Memory B cell (primary cell): Measurements from ENCODE around the gene TMEM151A.
"Not testable (repeated sequence)": the region's sequence is repeated elsewhere in the genome, so short reads cannot be mapped to it uniquely, and the experiment has no call there.

Source experiments
- ATAC-seq: fragments of 150-1000 bp; cut with Tn5 transposase; 2 replicates; pipeline ENCODE4 v1.10.0; 2021; ENCODE audit warnings: low read depth, mild to moderate bottlenecking, moderate library complexity
- DNase-seq, 2 donors: peaks; one replicate each; pipeline ENCODE4 v3.0.0; 2022; ENCODE audit warnings: low spot score in 2 of 2
- H3K27ac Mint-ChIP-seq: one replicate; pipeline ENCODE4 v1.8.0; 2022; ENCODE audit warnings: mild to moderate bottlenecking, moderate library complexity, mixed read lengths
- H3K27me3 Mint-ChIP-seq: one replicate; pipeline ENCODE4 v1.8.0; 2022; ENCODE audit warnings: mixed read lengths
- H3K36me3 Mint-ChIP-seq: one replicate; pipeline ENCODE4 v1.8.0; 2022; ENCODE audit warnings: mild to moderate bottlenecking, mixed read lengths
- H3K4me1 Mint-ChIP-seq: one replicate; pipeline ENCODE4 v1.8.0; 2022; ENCODE audit warnings: mixed read lengths
- H3K4me3 Mint-ChIP-seq: one replicate; pipeline ENCODE4 v1.8.0; 2022; ENCODE audit warnings: mild to moderate bottlenecking, moderate library complexity, mixed read lengths
- H3K9me3 Mint-ChIP-seq: one replicate; pipeline ENCODE4 v1.8.0; 2022; ENCODE audit warnings: mixed read lengths

Gene TMEM151A

GRCh38 chr11:66293777-66294625 lies 2.3 kb downstream of the TMEM151A start:
- ATAC-seq (no peak), DNase-seq (no peak)
- Mint-ChIP-seq H3K9me3 (no peaks in the 10 kb centered on the region), H3K36me3 (no peaks in the 10 kb centered on the region), H3K4me3 (no peak overlapping the region), H3K27me3 (peaks cover 18% of the 10 kb centered on the region), H3K4me1 (peaks cover 20% of the 10 kb centered on the region), H3K27ac (no peak overlapping the region)

GRCh38 chr11:66294626-66295620 lies 3.2 kb downstream of the TMEM151A start:
- Mint-ChIP-seq H3K9me3 (no peaks in the 10 kb centered on the region), H3K27ac (no peak overlapping the region), H3K36me3 (no peaks in the 10 kb centered on the region), H3K4me3 (no peak overlapping the region), H3K4me1 (peaks cover 12% of the 10 kb centered on the region), H3K27me3 (peaks cover 18% of the 10 kb centered on the region)
- ATAC-seq: no peak
- DNase-seq: no peak

GRCh38 chr11:66297610-66298009 lies 5.9 kb downstream of the TMEM151A start:
- Mint-ChIP-seq H3K4me3 (no peak overlapping the region), H3K4me1 (peaks cover 4% of the 10 kb centered on the region), H3K9me3 (no peaks in the 10 kb centered on the region), H3K36me3 (no peaks in the 10 kb centered on the region), H3K27ac (no peak overlapping the region), H3K27me3 (peaks cover 14% of the 10 kb centered on the region)
- ATAC-seq: no peak
- no peak for DNase-seq

GRCh38 chr11:66299186-66299585 lies 7.5 kb downstream of the TMEM151A start:
- no peak overlapping the region for H3K27ac Mint-ChIP-seq
- H3K36me3 Mint-ChIP-seq: no peaks in the 10 kb centered on the region
- DNase-seq (no peak), ATAC-seq (no peak)
- peaks cover 6% of the 10 kb centered on the region for H3K27me3 Mint-ChIP-seq
- H3K9me3 Mint-ChIP-seq: no peaks in the 10 kb centered on the region
- H3K4me3 Mint-ChIP-seq: no peak overlapping the region
- H3K4me1 Mint-ChIP-seq: no peaks in the 10 kb centered on the region

- Mint-ChIP-seq H3K9me3 (no peaks in the 10 kb centered on the region), H3K4me3 (no peak overlapping the region), H3K4me1 (no peaks in the 10 kb centered on the region), H3K27ac (no peak overlapping the region), H3K27me3 (peaks cover 7% of the 10 kb centered on the region), H3K36me3 (no peaks in the 10 kb centered on the region)
- ATAC-seq (no peak), DNase-seq (no peak)
Observed at GRCh38 chr11:66302656-66303055, 11.0 kb downstream of the TMEM151A start.

- peaks cover 7% of the 10 kb centered on the region for H3K27me3 Mint-ChIP-seq
- no peak overlapping the region for H3K27ac Mint-ChIP-seq
- no peak overlapping the region for H3K4me3 Mint-ChIP-seq
- DNase-seq (no peak), ATAC-seq (no peak)
- H3K9me3 Mint-ChIP-seq: no peaks in the 10 kb centered on the region
- peaks cover 6% of the 10 kb centered on the region for H3K4me1 Mint-ChIP-seq
- H3K36me3 Mint-ChIP-seq: no peaks in the 10 kb centered on the region
Observed at GRCh38 chr11:66309475-66309874, 17.8 kb downstream of the TMEM151A start.

GRCh38 chr11:66310324-66310723 lies 18.6 kb downstream of the TMEM151A start:
- no peak for DNase-seq
- H3K4me1 Mint-ChIP-seq: peaks cover 6% of the 10 kb centered on the region
- H3K4me3 Mint-ChIP-seq: no peak overlapping the region
- ATAC-seq: no peak
- H3K27ac Mint-ChIP-seq: no peak overlapping the region
- no peaks in the 10 kb centered on the region for H3K36me3 Mint-ChIP-seq
- H3K27me3 Mint-ChIP-seq: peaks cover 3% of the 10 kb centered on the region
- H3K9me3 Mint-ChIP-seq: no peaks in the 10 kb centered on the region

- H3K36me3 Mint-ChIP-seq, H3K4me1 Mint-ChIP-seq, H3K27ac Mint-ChIP-seq, ATAC-seq, DNase-seq, H3K4me3 Mint-ChIP-seq, H3K27me3 Mint-ChIP-seq, H3K9me3 Mint-ChIP-seq: not testable (repeated sequence)
Observed at GRCh38 chr11:66310803-66311440, 19.2 kb downstream of the TMEM151A start.

- no peak for DNase-seq
Observed at GRCh38 chr11:66311470-66311964, 19.8 kb downstream of the TMEM151A start.

GRCh38 chr11:66311965-66312548 lies 20.4 kb downstream of the TMEM151A start:
- Mint-ChIP-seq H3K36me3 (no peaks in the 10 kb centered on the region), H3K27me3 (peaks cover 3% of the 10 kb centered on the region), H3K4me3 (peak overlapping the region; percentile 90), H3K9me3 (no peaks in the 10 kb centered on the region), H3K4me1 (peaks cover 6% of the 10 kb centered on the region), H3K27ac (peak overlapping the region; percentile 77)
- DNase-seq (peak; percentile 97 to 98), ATAC-seq (peak; percentile 73)

More at GRCh38 chr11:66311470-66311964, 19.8 kb downstream of the TMEM151A start:
- Mint-ChIP-seq H3K4me3 (peak overlapping the region; percentile 90), H3K9me3 (no peaks in the 10 kb centered on the region), H3K27ac (peak overlapping the region; percentile 77), H3K27me3 (peaks cover 3% of the 10 kb centered on the region), H3K4me1 (peaks cover 6% of the 10 kb centered on the region), H3K36me3 (no peaks in the 10 kb centered on the region)
- ATAC-seq: peak; percentile 37

GRCh38 chr11:66312549-66313320 lies 21.0 kb downstream of the TMEM151A start:
- Mint-ChIP-seq H3K4me1 (peaks cover 9% of the 10 kb centered on the region), H3K4me3 (peak overlapping the region; percentile 90), H3K36me3 (no peaks in the 10 kb centered on the region), H3K27ac (peak overlapping the region; percentile 77), H3K9me3 (no peaks in the 10 kb centered on the region), H3K27me3 (no peaks in the 10 kb centered on the region)
- DNase-seq: peak; percentile 96 to 98
- ATAC-seq: peak; percentile 61

GRCh38 chr11:66313321-66314185 lies 21.9 kb downstream of the TMEM151A start:
- Mint-ChIP-seq H3K9me3 (no peaks in the 10 kb centered on the region), H3K27ac (peak overlapping the region; percentile 24), H3K27me3 (no peaks in the 10 kb centered on the region), H3K4me1 (peaks cover 16% of the 10 kb centered on the region), H3K36me3 (no peaks in the 10 kb centered on the region), H3K4me3 (peak overlapping the region; percentile 90)
- ATAC-seq (no peak), DNase-seq (no peak)
